ENCODE data around the gene SPRR5.

- TF ChIP-seq POLR2AphosphoS5 (IDR thresholded peaks at IDR 0.05; ENCODE audit: borderline replicate concordance, low read depth, low read length) (no peak), EZH2 (IDR thresholded peaks at IDR 0.05) (no peak)
Observed at GRCh38 chr1:152899027-152899426, 48.0 kb upstream of the SPRR5 start.

Data from SK-N-MC (cell line).